Measurements from ENCODE around the gene VAPB. TPM values are rescaled to one million over a fixed set of nuclear protein-coding genes. Genes with fewer than 3 reads are reported as not detected.
"Not testable (repeated sequence)": the region's sequence is repeated elsewhere in the genome, so short reads cannot be mapped to it uniquely, and the experiment has no call there.

The VAPB gene
- total RNA-seq, 2 donors from 2014 or later, result 56.5 to 57.3 TPM

- ATAC-seq, result no peak
- no peak for DNase-seq
- intact Hi-C loops (cut with DNase I), result no loop called here
These were observed 13.8 kb downstream of the VAPB start for GRCh38 chr20:58402827-58403226.

GRCh38 chr20:58403272-58403671 is 14.2 kb downstream of the VAPB start:
- intact Hi-C loops (cut with DNase I), result no loop called here
- ATAC-seq (no peak), DNase-seq (no peak)

GRCh38 chr20:58405504-58406291 is 16.7 kb downstream of the VAPB start:
- DNase-seq (no peak), ATAC-seq (no peak)
- intact Hi-C loops (cut with DNase I), result no loop called here

GRCh38 chr20:58406422-58407001 is 17.5 kb downstream of the VAPB start:
- no peak for ATAC-seq
- intact Hi-C loops (cut with DNase I), result no loop called here
- no peak for DNase-seq

GRCh38 chr20:58407201-58407873 is 18.3 kb downstream of the VAPB start:
- ATAC-seq, result peak in 1 of 2 donors; percentile 60
- intact Hi-C loops (cut with DNase I), result no loop called here

GRCh38 chr20:58407966-58408557 is 19.0 kb downstream of the VAPB start:
- ATAC-seq (peak in 1 of 2 donors; percentile 23), DNase-seq (no peak)
- intact Hi-C loops (cut with DNase I), result no loop called here

More at GRCh38 chr20:58407201-58407873, 18.3 kb downstream of the VAPB start:
- no peak for DNase-seq

GRCh38 chr20:58408603-58409246 is 19.7 kb downstream of the VAPB start:
- ATAC-seq (no peak), DNase-seq (no peak)
- intact Hi-C loops (cut with DNase I), result no loop called here

GRCh38 chr20:58414216-58414615 is 25.2 kb downstream of the VAPB start:
- intact Hi-C loops (cut with DNase I); ATAC-seq; DNase-seq: not testable (repeated sequence)

GRCh38 chr20:58414786-58415185 is 25.8 kb downstream of the VAPB start:
- ATAC-seq; DNase-seq; intact Hi-C loops (cut with DNase I): not testable (repeated sequence)

GRCh38 chr20:58416057-58416456 is 27.0 kb downstream of the VAPB start:
- ATAC-seq (no peak), DNase-seq (no peak)
- intact Hi-C loops (cut with DNase I), result no loop called here

GRCh38 chr20:58416835-58417234 is 27.8 kb downstream of the VAPB start:
- DNase-seq (no peak), ATAC-seq (no peak)
- intact Hi-C loops (cut with DNase I), result no loop called here

GRCh38 chr20:58417438-58417837 is 28.4 kb downstream of the VAPB start:
- ATAC-seq, result no peak
- intact Hi-C loops (cut with DNase I), result no loop called here
- no peak for DNase-seq

GRCh38 chr20:58418949-58419748 is 30.1 kb downstream of the VAPB start:
- intact Hi-C loops (cut with DNase I), result no loop called here
- ATAC-seq, result no peak
- no peak for DNase-seq

- DNase-seq (no peak), ATAC-seq (peak in 1 of 2 donors; percentile 70)
- intact Hi-C loops (cut with DNase I), result no loop called here
These were observed 31.9 kb downstream of the VAPB start for GRCh38 chr20:58420798-58421496.

- ATAC-seq, result no peak
- intact Hi-C loops (cut with DNase I), result no loop called here
- DNase-seq, result no peak
These were observed 32.4 kb downstream of the VAPB start for GRCh38 chr20:58421497-58421850.

GRCh38 chr20:58424218-58424969 is 35.4 kb downstream of the VAPB start:
- intact Hi-C loops (cut with DNase I), result no loop called here
- no peak for ATAC-seq
- DNase-seq, result no peak

- DNase-seq; intact Hi-C loops (cut with DNase I); ATAC-seq: not testable (repeated sequence)
These were observed 38.5 kb downstream of the VAPB start for GRCh38 chr20:58427571-58427970.

All from left cardiac atrium (tissue), 4 donors.